IMR-90 (cell line): Measurements from ENCODE around the gene KCNN3. TPM values are rescaled to one million over a fixed set of nuclear protein-coding genes. Genes with fewer than 3 reads are reported as not detected.

Experiments
- ATAC-seq: fragments of 200-7000 bp; cut with Tn5 transposase; 2 replicates; pipeline ENCODE4 v1.9.1; 2020; ENCODE audit warnings: low read depth, mild to moderate bottlenecking, moderate library complexity
- BruUV-seq: library from RNA; stranded (reverse); fragments of 400-500 nt; replicated peaks from 2 replicates; lab custom pipeline; 2021; lab: Mats Ljungman, UMichigan
- CTCF ChIA-PET: fragments of 300-600 bp; formaldehyde crosslinking; extraction: SDS; loops from one replicate; lab custom pipeline; 2021; ENCODE audit warnings: antibody characterized with exemption; lab: Yijun Ruan, JAX
- POLR2A ChIA-PET: fragments of 300-600 bp; sonication (Branson Sonifier 250); formaldehyde crosslinking; loops from one replicate; lab custom pipeline; 2022; ENCODE audit warnings: antibody characterized with exemption; ENCODE audit not compliant: unreplicated experiment; lab: Charles Lee
- DNase-seq: peaks from one replicate; pipeline ENCODE4 v3.0.0; 2013
- H2AFZ ChIP-seq: replicated peaks from 2 replicates; pipeline ENCODE3; 2013; ENCODE audit warnings: low read length, mild to moderate bottlenecking; ENCODE audit not compliant: poor library complexity
- H2AK5ac ChIP-seq: 2 replicates; pipeline ENCODE4 v1.6.1; 2013; ENCODE audit warnings: low read depth, low read length, inconsistent platforms
- H2AK9ac ChIP-seq: replicated peaks from 2 replicates; pipeline ENCODE3; 2013; ENCODE audit warnings: mild to moderate bottlenecking, low read depth, low read length, moderate library complexity; ENCODE audit not compliant: poor library complexity
- H2BK120ac ChIP-seq: 2 replicates; pipeline ENCODE4 v1.6.1; 2013; ENCODE audit warnings: low read depth, low read length, inconsistent platforms
- H2BK15ac ChIP-seq: 3 replicates; pipeline ENCODE4 v1.6.1; 2013; ENCODE audit warnings: low read depth, low read length, inconsistent platforms
- H2BK20ac ChIP-seq: 2 replicates; pipeline ENCODE4 v1.6.1; 2013; ENCODE audit warnings: low read depth, mild to moderate bottlenecking, inconsistent platforms, low read length, moderate library complexity
- H2BK5ac ChIP-seq: 2 replicates; pipeline ENCODE4 v1.6.1; 2013; ENCODE audit warnings: mild to moderate bottlenecking, low read depth, low read length, inconsistent platforms; ENCODE audit not compliant: poor library complexity, severe bottlenecking
- H3K14ac ChIP-seq: replicated peaks from 2 replicates; pipeline ENCODE4 v1.6.1; 2013; ENCODE audit warnings: low read depth, low read length, inconsistent platforms
- H3K18ac ChIP-seq: 2 replicates; pipeline ENCODE4 v1.6.1; 2013; ENCODE audit warnings: low read depth, low read length, control low read depth
- H3K23ac ChIP-seq: 2 replicates; pipeline ENCODE4 v1.6.1; 2013; ENCODE audit warnings: low read depth, low read length, inconsistent platforms
- H3K27ac ChIP-seq: 2 replicates; pipeline ENCODE4 v1.5.1; 2013; ENCODE audit warnings: mild to moderate bottlenecking, control low read depth, low read length; ENCODE audit not compliant: insufficient read depth
- H3K27me3 ChIP-seq: 2 replicates; pipeline ENCODE4 v1.6.1; 2013; ENCODE audit warnings: low read length; ENCODE audit not compliant: control insufficient read depth, insufficient read depth
- H3K36me3 ChIP-seq: 2 replicates; pipeline ENCODE4 v1.6.1; 2013; ENCODE audit warnings: low read length, mixed read lengths; ENCODE audit not compliant: control insufficient read depth, insufficient read depth
- H3K4ac ChIP-seq: 2 replicates; pipeline ENCODE4 v1.6.1; 2013; ENCODE audit warnings: low read depth, low read length, inconsistent platforms
- H3K4me1 ChIP-seq: 2 replicates; pipeline ENCODE4 v1.6.1; 2013; ENCODE audit warnings: low read length, mixed read lengths; ENCODE audit not compliant: control insufficient read depth, insufficient read depth
- H3K4me2 ChIP-seq: 2 replicates; pipeline ENCODE4 v1.6.1; 2013; ENCODE audit warnings: low read depth, mild to moderate bottlenecking, control low read depth, low read length, moderate library complexity
- H3K4me3 ChIP-seq: 2 replicates; pipeline ENCODE4 v1.5.1; 2013; ENCODE audit warnings: low read depth, mild to moderate bottlenecking, control low read depth, low read length, moderate library complexity; ENCODE audit not compliant: insufficient read depth
- H3K56ac ChIP-seq: 2 replicates; pipeline ENCODE4 v1.6.1; 2013; ENCODE audit warnings: low read length, inconsistent platforms; ENCODE audit not compliant: insufficient read depth; ENCODE audit errors: extremely low read depth
- H3K79me1 ChIP-seq, 2 experiments: 2 replicates each; pipeline ENCODE4 v1.6.1; 2013; ENCODE audit warnings: low read length in 2 of 2, inconsistent platforms in 1 of 2, low read depth in 1 of 2
- H3K9ac ChIP-seq: 2 replicates; pipeline ENCODE4 v1.6.1; 2013; ENCODE audit warnings: low read depth, low read length, control low read depth
- H3K9me1 ChIP-seq: 2 replicates; pipeline ENCODE4 v1.6.1; 2013; ENCODE audit warnings: low read length, inconsistent platforms; ENCODE audit not compliant: insufficient read depth
- H3K9me3 ChIP-seq: 2 replicates; pipeline ENCODE4 v1.6.1; 2013; ENCODE audit warnings: low read length; ENCODE audit not compliant: control insufficient read depth, insufficient read depth
- H4K20me1 ChIP-seq: 2 replicates; pipeline ENCODE4 v1.6.1; 2013; ENCODE audit warnings: low read length, inconsistent platforms; ENCODE audit not compliant: insufficient read depth
- H4K5ac ChIP-seq: 2 replicates; pipeline ENCODE4 v1.6.1; 2013; ENCODE audit warnings: mild to moderate bottlenecking, low read depth, low read length, control low read depth
- H4K8ac ChIP-seq, 2 experiments: 2 replicates each; pipeline ENCODE4 v1.6.1; 2013; ENCODE audit warnings: low read depth in 2 of 2, low read length in 2 of 2, control low read depth in 1 of 2, inconsistent platforms in 1 of 2
- H4K91ac ChIP-seq: 2 replicates; pipeline ENCODE4 v1.6.1; 2013; ENCODE audit warnings: low read depth, low read length, inconsistent platforms; ENCODE audit not compliant: insufficient read depth
- BHLHE40 ChIP-seq: fragments of 150-350 bp; IDR thresholded peaks from 2 replicates; pipeline ENCODE4 v1.6.1; 2016; ENCODE audit warnings: mild to moderate bottlenecking, low read depth, low read length
- CHD1 ChIP-seq: IDR thresholded peaks from 2 replicates; pipeline ENCODE4 v1.6.1; 2012; ENCODE audit warnings: low read depth, low read length, improper control_type of control experiment
- FOS ChIP-seq: fragments of 150-350 bp; IDR thresholded peaks from 2 replicates; pipeline ENCODE4 v1.6.1; 2016; ENCODE audit warnings: low read depth, low read length
- MAFK ChIP-seq: IDR thresholded peaks from 2 replicates; pipeline ENCODE4 v1.6.1; 2012; ENCODE audit warnings: low read depth, low read length, improper control_type of control experiment
- MAZ ChIP-seq: IDR thresholded peaks from 2 replicates; pipeline ENCODE4 v1.6.1; 2012; ENCODE audit warnings: low read depth, mild to moderate bottlenecking, low read length, improper control_type of control experiment, moderate library complexity, borderline replicate concordance
- MXI1 ChIP-seq: IDR thresholded peaks from 2 replicates; pipeline ENCODE4 v1.6.1; 2012; ENCODE audit warnings: low read depth, mild to moderate bottlenecking, low read length, moderate library complexity, borderline replicate concordance
- NFE2L2 ChIP-seq: fragments of 150-350 bp; IDR thresholded peaks from 2 replicates; pipeline ENCODE4 v1.6.1; 2016; ENCODE audit warnings: low read depth, mild to moderate bottlenecking, low read length
- POLR2A ChIP-seq: IDR thresholded peaks from 2 replicates; pipeline ENCODE4 v1.6.1; 2012; ENCODE audit warnings: mild to moderate bottlenecking, low read depth, low read length
- RAD21 ChIP-seq: IDR thresholded peaks from 2 replicates; pipeline ENCODE4 v1.6.1; 2012; ENCODE audit warnings: low read length, improper control_type of control experiment
- RCOR1 ChIP-seq: IDR thresholded peaks from 2 replicates; pipeline ENCODE4 v1.6.1; 2012; ENCODE audit warnings: mild to moderate bottlenecking, low read length, improper control_type of control experiment; ENCODE audit not compliant: insufficient replicate concordance
- SMC3 ChIP-seq: fragments of 150-350 bp; IDR thresholded peaks from 2 replicates; pipeline ENCODE4 v1.6.1; 2016; ENCODE audit warnings: low read depth, mild to moderate bottlenecking, antibody characterized with exemption, low read length, moderate library complexity
- WGBS, 2 experiments: methylation state at CpG; one replicate each; pipeline versions ENCODE4 v1.1.5 to v1.1.7; 2013; ENCODE audit warnings: missing lambda C conversion rate in 2 of 2; ENCODE audit not compliant: insufficient read length in 1 of 2; ENCODE audit errors: extremely low coverage in 2 of 2; 5-methylcytosine and 5-hydroxymethylcytosine counted together
- dilution Hi-C: fragments of 300-500 bp; cut with HindIII; formaldehyde crosslinking; loops from one replicate; pipeline ENCODE4 v1.14.3; 2018; ENCODE audit warnings: low sequenced_read_pairs; ENCODE audit not compliant: unreplicated experiment
- in situ Hi-C: fragments of 300-500 bp; cut with MboI; formaldehyde crosslinking; loops from 3 replicates; pipeline ENCODE4 v1.14.3; 2019; ENCODE audit warnings: low sequenced_read_pairs, inconsistent platforms, mixed read lengths
- intact Hi-C: fragments of 100-400 bp; cut with micrococcal nuclease; formaldehyde crosslinking; loops from 2 replicates; pipeline ENCODE4 v1.10.0; 2022
- polyA plus RNA-seq, 3 experiments: library from polyadenylated mRNA; depleted of rRNA; stranded (reverse); fragments of >200 nt; gene quantifications; 2 replicates each; pipeline ENCODE4 v1.2.3, GENCODE V29; 2012; ENCODE audit warnings: low replicate concordance in 1 of 3
- total RNA-seq: library from RNA; depleted of rRNA; stranded (reverse); fragments of >200 nt; gene quantifications from 2 replicates; pipeline ENCODE4 v1.2.3, GENCODE V29; 2012
- TF ChIP-seq, protein P1 (sequence below): conservative IDR thresholded peaks from 2 replicates; pipeline ENCODE4 v1.5.1; 2012; ENCODE audit warnings: mild to moderate bottlenecking, low read depth, low read length, improper control_type of control experiment
- TF ChIP-seq, protein P2 (sequence below): fragments of 150-350 bp; IDR thresholded peaks from 2 replicates; pipeline ENCODE4 v1.6.1; 2016; ENCODE audit warnings: low read depth, mild to moderate bottlenecking, low read length, moderate library complexity, borderline replicate concordance

The KCNN3 gene
- total and polyA plus RNA-seq, 2 of the 4 experiments (the other 2 are of a cell fraction) = 0.02 TPM; not detected in 1

DNA sequence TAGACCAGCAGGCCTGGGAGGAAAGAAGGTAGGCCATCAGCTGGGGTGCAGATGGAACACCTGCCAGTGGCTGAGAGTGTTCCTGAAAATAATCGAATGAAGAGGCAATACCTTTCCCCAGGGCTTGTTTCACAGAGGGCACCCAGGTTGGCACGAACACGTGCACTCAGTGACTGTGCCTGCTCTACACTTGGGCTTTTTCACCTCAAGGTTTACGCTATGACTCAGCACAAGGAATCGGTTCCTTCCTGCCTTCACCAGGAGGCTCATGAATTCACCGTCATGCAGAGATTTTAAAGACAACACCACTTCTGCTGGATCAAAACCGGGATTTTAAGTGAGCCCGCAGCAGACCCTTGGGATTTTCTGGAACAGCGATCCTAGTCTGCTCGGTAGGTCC, 143.6 kb downstream of the KCNN3 start:
- no peak overlapping the region for H3K27ac ChIP-seq
- no peak overlapping the region for H3K4me2 ChIP-seq

More for the DNA sequence above, 143.6 kb downstream of the KCNN3 start:
- H3K79me1 ChIP-seq = no peaks in the 10 kb centered on the region
- H3K4ac ChIP-seq = no peak overlapping the region
- H3K36me3 ChIP-seq = no peaks in the 10 kb centered on the region
- ATAC-seq (no peak), DNase-seq (no peak)
- H4K5ac ChIP-seq = no peak overlapping the region
- H4K8ac ChIP-seq = no peak overlapping the region
- peaks cover 14% of the 10 kb centered on the region for H3K27me3 ChIP-seq
- no peak overlapping the region for H2BK5ac ChIP-seq
- no peak overlapping the region for H2AK9ac ChIP-seq
- dilution Hi-C loops = no loop called here
- TF ChIP-seq POLR2A (no peak), MXI1 (no peak), RCOR1 (no peak), RAD21 (no peak), NFE2L2 (no peak), CHD1 (no peak), MAFK (no peak), FOS (no peak), BHLHE40 (no peak), SMC3 (no peak), MAZ (no peak)
- TF ChIP-seq, protein P1, sequence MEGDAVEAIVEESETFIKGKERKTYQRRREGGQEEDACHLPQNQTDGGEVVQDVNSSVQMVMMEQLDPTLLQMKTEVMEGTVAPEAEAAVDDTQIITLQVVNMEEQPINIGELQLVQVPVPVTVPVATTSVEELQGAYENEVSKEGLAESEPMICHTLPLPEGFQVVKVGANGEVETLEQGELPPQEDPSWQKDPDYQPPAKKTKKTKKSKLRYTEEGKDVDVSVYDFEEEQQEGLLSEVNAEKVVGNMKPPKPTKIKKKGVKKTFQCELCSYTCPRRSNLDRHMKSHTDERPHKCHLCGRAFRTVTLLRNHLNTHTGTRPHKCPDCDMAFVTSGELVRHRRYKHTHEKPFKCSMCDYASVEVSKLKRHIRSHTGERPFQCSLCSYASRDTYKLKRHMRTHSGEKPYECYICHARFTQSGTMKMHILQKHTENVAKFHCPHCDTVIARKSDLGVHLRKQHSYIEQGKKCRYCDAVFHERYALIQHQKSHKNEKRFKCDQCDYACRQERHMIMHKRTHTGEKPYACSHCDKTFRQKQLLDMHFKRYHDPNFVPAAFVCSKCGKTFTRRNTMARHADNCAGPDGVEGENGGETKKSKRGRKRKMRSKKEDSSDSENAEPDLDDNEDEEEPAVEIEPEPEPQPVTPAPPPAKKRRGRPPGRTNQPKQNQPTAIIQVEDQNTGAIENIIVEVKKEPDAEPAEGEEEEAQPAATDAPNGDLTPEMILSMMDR = no peak
- TF ChIP-seq, protein P2, sequence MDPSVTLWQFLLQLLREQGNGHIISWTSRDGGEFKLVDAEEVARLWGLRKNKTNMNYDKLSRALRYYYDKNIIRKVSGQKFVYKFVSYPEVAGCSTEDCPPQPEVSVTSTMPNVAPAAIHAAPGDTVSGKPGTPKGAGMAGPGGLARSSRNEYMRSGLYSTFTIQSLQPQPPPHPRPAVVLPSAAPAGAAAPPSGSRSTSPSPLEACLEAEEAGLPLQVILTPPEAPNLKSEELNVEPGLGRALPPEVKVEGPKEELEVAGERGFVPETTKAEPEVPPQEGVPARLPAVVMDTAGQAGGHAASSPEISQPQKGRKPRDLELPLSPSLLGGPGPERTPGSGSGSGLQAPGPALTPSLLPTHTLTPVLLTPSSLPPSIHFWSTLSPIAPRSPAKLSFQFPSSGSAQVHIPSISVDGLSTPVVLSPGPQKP = no peak
- H3K14ac ChIP-seq = no peak overlapping the region
- no peak overlapping the region for H3K56ac ChIP-seq
- H3K18ac ChIP-seq = no peak overlapping the region
- no peak overlapping the region for H4K91ac ChIP-seq
- peaks cover 9% of the 10 kb centered on the region; the same call in 1 of the 2 replicates for H3K9me1 ChIP-seq
- no peak overlapping the region for H3K23ac ChIP-seq
- ChIA-PET CTCF (no interaction called here), POLR2A (no interaction called here)
- no peak overlapping the region for H3K9ac ChIP-seq
- peaks cover 5% of the 10 kb centered on the region; the same call in 1 of the 2 replicates for H4K20me1 ChIP-seq
- H3K4me1 ChIP-seq = peaks cover 10% of the 10 kb centered on the region
- intact Hi-C loops = no loop called here
- H2BK120ac ChIP-seq = no peak overlapping the region
- 48% methylated on average over 4 of the region's 10 CpGs; no CpG with 5 or more reads in 1 of the 2 experiments for WGBS, 2 experiments
- H2BK20ac ChIP-seq = no peak overlapping the region
- in situ Hi-C loops = no loop called here
- H2AFZ ChIP-seq = no peak overlapping the region
- H2BK15ac ChIP-seq = no peak overlapping the region
- no peak overlapping the region for H3K4me3 ChIP-seq
- H3K9me3 ChIP-seq = no peaks in the 10 kb centered on the region
- no peak overlapping the region for H2AK5ac ChIP-seq
- BruUV-seq = no TSS peak
